Measurements from ENCODE around the gene SMURF1. TPM values are rescaled to one million over a fixed set of nuclear protein-coding genes. Genes with fewer than 3 reads are reported as not detected.
A peak's percentile ranks its signal among the peaks of the same experiment; 100 is the strongest.
"Not testable (repeated sequence)": the region's sequence is repeated elsewhere in the genome, so short reads cannot be mapped to it uniquely, and the experiment has no call there.

The SMURF1 gene
- polyA plus RNA-seq, 4 donors, result 6.3 to 14.8 (median 8.5) TPM

DNA sequence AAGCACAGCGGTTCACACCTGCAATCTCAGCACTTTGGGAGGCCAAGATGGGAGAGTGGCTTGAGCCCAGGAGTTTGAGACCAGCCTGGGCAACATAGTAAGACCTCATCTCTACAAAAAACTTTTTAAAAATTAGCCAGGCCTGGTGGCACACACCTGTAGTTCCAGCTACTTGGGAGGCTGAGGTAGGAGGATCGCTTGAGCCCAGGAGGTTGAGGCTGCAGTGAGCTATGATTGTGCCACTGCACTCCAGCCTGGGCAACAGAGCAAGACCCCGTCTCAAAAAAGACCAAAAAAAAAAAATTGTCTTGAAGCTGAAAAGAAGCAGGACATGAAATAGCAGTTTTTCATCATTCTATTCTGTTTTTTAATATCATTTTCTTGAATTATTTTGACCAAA is 99.0 kb downstream of the SMURF1 start:
- H3K4me3 ChIP-seq (ENCODE audit: low read depth in 1 of 3, low read length in 3 of 3); H3K27me3 ChIP-seq (ENCODE audit: control insufficient read depth in 3 of 3, insufficient read depth in 3 of 3, low read length in 3 of 3); H3K27ac ChIP-seq (ENCODE audit: low read depth in 1 of 3, low read length in 2 of 3); FAIRE-seq; H3K4me1 ChIP-seq (ENCODE audit: control insufficient read depth in 3 of 3, insufficient read depth in 2 of 3, low read depth in 1 of 3, low read length in 2 of 3); DNase-seq; H3K9me3 ChIP-seq (ENCODE audit: control insufficient read depth in 2 of 2, insufficient read depth in 1 of 2, low read depth in 1 of 2, low read length in 1 of 2): not testable (repeated sequence)
- peaks cover 8 to 60% (median 22%) of the 10 kb centered on the region in 3 donors for H3K36me3 ChIP-seq (ENCODE audit: control insufficient read depth in 3 of 3, insufficient read depth in 2 of 3, low read depth in 1 of 3, low read length in 3 of 3)
- 91 to 94% (median 94%) methylated on average over 3 of the region's 3 CpGs for WGBS, 3 donors

GRCh38 chr7:99042957-99043356 is 101.0 kb downstream of the SMURF1 start:
- 70 to 90% (median 85%) methylated on average over 5 of the region's 5 CpGs for WGBS, 3 donors
- Histone ChIP-seq H3K4me1 (ENCODE audit: control insufficient read depth in 3 of 3, insufficient read depth in 2 of 3, low read depth in 1 of 3, low read length in 2 of 3) (peaks cover 0 to 8% (median 3%) of the 10 kb centered on the region in 3 donors), H3K9me3 (ENCODE audit: control insufficient read depth in 2 of 2, insufficient read depth in 1 of 2, low read depth in 1 of 2, low read length in 1 of 2) (no peaks in the 10 kb centered on the region), H3K36me3 (ENCODE audit: control insufficient read depth in 3 of 3, insufficient read depth in 2 of 3, low read depth in 1 of 3, low read length in 3 of 3) (peaks cover 8 to 71% (median 20%) of the 10 kb centered on the region in 3 donors), H3K27me3 (ENCODE audit: control insufficient read depth in 3 of 3, insufficient read depth in 3 of 3, low read length in 3 of 3) (no peaks in the 10 kb centered on the region), H3K4me3 (ENCODE audit: low read depth in 1 of 3, low read length in 3 of 3) (no peak overlapping the region), H3K27ac (ENCODE audit: low read depth in 1 of 3, low read length in 2 of 3) (no peak overlapping the region)
- no peak for DNase-seq
- FAIRE-seq, result no peak

GRCh38 chr7:99041526-99041925 is 102.4 kb downstream of the SMURF1 start:
- peaks cover 0 to 8% (median 3%) of the 10 kb centered on the region in 3 donors for H3K4me1 ChIP-seq (ENCODE audit: control insufficient read depth in 3 of 3, insufficient read depth in 2 of 3, low read depth in 1 of 3, low read length in 2 of 3)
- DNase-seq, result peak; percentile 68 to 76
- peak overlapping the region in 2 of 3 donors; percentile 12 to 36 for H3K27ac ChIP-seq (ENCODE audit: low read depth in 1 of 3, low read length in 2 of 3)
- H3K9me3 ChIP-seq (ENCODE audit: control insufficient read depth in 2 of 2, insufficient read depth in 1 of 2, low read depth in 1 of 2, low read length in 1 of 2), result no peaks in the 10 kb centered on the region
- no peaks in the 10 kb centered on the region for H3K27me3 ChIP-seq (ENCODE audit: control insufficient read depth in 3 of 3, insufficient read depth in 3 of 3, low read length in 3 of 3)
- peaks cover 14 to 73% (median 18%) of the 10 kb centered on the region in 3 donors for H3K36me3 ChIP-seq (ENCODE audit: control insufficient read depth in 3 of 3, insufficient read depth in 2 of 3, low read depth in 1 of 3, low read length in 3 of 3)
- H3K4me3 ChIP-seq (ENCODE audit: low read depth in 1 of 3, low read length in 3 of 3), result no peak overlapping the region
- no peak for FAIRE-seq
- 43 to 61% (median 58%) methylated on average over 11 of the region's 11 CpGs for WGBS, 3 donors

DNA sequence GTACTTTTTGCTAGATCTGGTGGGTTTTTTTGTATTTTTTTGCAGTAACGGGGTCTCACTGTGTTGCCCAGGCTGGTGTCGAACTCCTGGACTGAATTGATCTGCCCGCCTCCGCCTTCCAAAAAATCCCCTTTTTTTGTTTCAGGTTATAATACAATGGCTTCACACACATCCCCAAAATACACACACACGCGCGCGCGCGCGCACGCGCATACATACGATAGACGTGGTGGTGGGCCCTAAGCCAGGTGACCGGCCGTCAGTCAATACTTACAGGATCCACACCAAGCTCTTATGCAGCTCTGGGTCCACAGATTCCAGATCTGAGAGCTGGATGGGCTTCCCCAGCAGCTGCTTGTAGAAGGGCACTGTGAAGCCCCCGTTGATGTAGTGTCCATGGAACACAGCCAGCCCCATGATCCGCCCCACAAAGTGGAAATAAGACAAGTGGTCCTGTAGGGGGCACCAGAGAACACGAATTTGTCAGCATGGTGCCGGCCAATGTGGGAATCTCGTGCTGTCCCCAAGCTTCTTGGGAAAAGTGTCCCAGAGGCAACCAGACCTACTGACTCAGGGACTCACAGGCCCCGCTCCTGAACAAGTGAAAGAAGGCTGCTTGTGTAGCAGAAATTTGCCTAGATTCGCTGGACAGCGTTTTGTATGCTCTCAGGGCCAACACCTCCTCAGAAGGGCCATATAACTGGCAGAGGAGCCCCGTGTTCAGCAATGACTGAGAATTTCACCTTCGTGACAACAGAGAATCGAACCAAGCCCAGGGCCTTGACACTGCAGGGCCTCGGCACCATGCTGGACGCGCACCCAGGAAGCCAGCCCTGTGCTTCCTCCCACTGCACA is 103.6 kb downstream of the SMURF1 start:
- Histone ChIP-seq H3K4me3 (ENCODE audit: low read depth in 1 of 3, low read length in 3 of 3) (no peak overlapping the region), H3K4me1 (ENCODE audit: control insufficient read depth in 3 of 3, insufficient read depth in 2 of 3, low read depth in 1 of 3, low read length in 2 of 3) (peaks cover 0 to 8% (median 3%) of the 10 kb centered on the region in 3 donors), H3K27me3 (ENCODE audit: control insufficient read depth in 3 of 3, insufficient read depth in 3 of 3, low read length in 3 of 3) (no peaks in the 10 kb centered on the region), H3K9me3 (ENCODE audit: control insufficient read depth in 2 of 2, insufficient read depth in 1 of 2, low read depth in 1 of 2, low read length in 1 of 2) (no peaks in the 10 kb centered on the region), H3K27ac (ENCODE audit: low read depth in 1 of 3, low read length in 2 of 3) (peak overlapping the region in 1 of 3 donors; percentile 12), H3K36me3 (ENCODE audit: control insufficient read depth in 3 of 3, insufficient read depth in 2 of 3, low read depth in 1 of 3, low read length in 3 of 3) (peaks cover 17 to 80% (median 20%) of the 10 kb centered on the region in 3 donors)
- WGBS, 3 donors, result 65 to 71% (median 68%) methylated on average over 31 of the region's 31 CpGs
- DNase-seq (peak; percentile 88 to 91), FAIRE-seq (no peak)

GRCh38 chr7:99039384-99039891 is 104.5 kb downstream of the SMURF1 start:
- peaks cover 0 to 8% (median 3%) of the 10 kb centered on the region in 3 donors for H3K4me1 ChIP-seq (ENCODE audit: control insufficient read depth in 3 of 3, insufficient read depth in 2 of 3, low read depth in 1 of 3, low read length in 2 of 3)
- FAIRE-seq (no peak), DNase-seq (peak; percentile 17)
- no peaks in the 10 kb centered on the region for H3K27me3 ChIP-seq (ENCODE audit: control insufficient read depth in 3 of 3, insufficient read depth in 3 of 3, low read length in 3 of 3)
- WGBS, 3 donors, result 51 to 74% (median 66%) methylated on average over 8 of the region's 8 CpGs
- no peak overlapping the region for H3K4me3 ChIP-seq (ENCODE audit: low read depth in 1 of 3, low read length in 3 of 3)
- no peak overlapping the region for H3K27ac ChIP-seq (ENCODE audit: low read depth in 1 of 3, low read length in 2 of 3)
- no peaks in the 10 kb centered on the region for H3K9me3 ChIP-seq (ENCODE audit: control insufficient read depth in 2 of 2, insufficient read depth in 1 of 2, low read depth in 1 of 2, low read length in 1 of 2)
- H3K36me3 ChIP-seq (ENCODE audit: control insufficient read depth in 3 of 3, insufficient read depth in 2 of 3, low read depth in 1 of 3, low read length in 3 of 3), result peaks cover 19 to 82% (median 25%) of the 10 kb centered on the region in 3 donors

DNA sequence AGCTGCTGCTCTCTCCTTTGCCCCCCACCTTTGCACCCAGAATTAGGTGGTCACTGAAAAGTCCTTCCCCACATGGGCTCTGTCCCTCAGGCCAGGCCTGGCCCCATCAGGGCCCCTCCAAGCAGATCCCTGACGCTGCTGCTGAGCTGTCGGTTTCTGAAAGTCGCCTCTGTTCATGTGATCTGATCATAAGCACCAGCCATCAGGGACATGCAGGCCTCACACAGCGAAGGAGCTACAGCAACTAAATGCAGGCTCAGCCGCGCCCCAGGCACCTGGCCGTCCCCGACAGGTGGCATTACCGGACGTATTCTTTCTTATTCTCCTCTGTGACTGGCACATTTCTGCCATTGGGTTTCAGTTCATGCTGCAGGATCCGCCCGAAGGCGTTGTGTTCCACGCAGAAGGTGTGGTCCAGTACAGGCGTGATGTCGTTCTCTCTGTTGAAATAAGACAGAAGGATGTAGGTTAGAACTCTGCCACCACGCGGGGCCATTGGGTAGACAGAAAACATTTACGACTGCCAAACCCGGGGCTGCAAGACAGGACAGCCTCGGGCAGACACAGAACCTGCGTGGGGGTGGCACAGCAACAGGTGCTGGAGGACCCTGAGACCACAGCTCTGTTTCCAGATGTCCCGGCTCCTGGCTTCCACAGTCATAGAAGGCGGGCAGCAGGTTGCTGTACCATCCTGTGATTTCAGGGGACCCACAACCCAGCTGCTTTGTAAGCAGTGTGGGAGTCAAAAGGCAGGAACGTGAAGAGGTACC is 105.6 kb downstream of the SMURF1 start:
- no peak for FAIRE-seq
- no peak for DNase-seq
- Histone ChIP-seq H3K4me3 (ENCODE audit: low read depth in 1 of 3, low read length in 3 of 3) (no peak overlapping the region), H3K27me3 (ENCODE audit: control insufficient read depth in 3 of 3, insufficient read depth in 3 of 3, low read length in 3 of 3) (no peaks in the 10 kb centered on the region), H3K4me1 (ENCODE audit: control insufficient read depth in 3 of 3, insufficient read depth in 2 of 3, low read depth in 1 of 3, low read length in 2 of 3) (peaks cover 0 to 8% (median 3%) of the 10 kb centered on the region in 3 donors), H3K36me3 (ENCODE audit: control insufficient read depth in 3 of 3, insufficient read depth in 2 of 3, low read depth in 1 of 3, low read length in 3 of 3) (peaks cover 17 to 87% (median 30%) of the 10 kb centered on the region in 3 donors), H3K27ac (ENCODE audit: low read depth in 1 of 3, low read length in 2 of 3) (no peak overlapping the region), H3K9me3 (ENCODE audit: control insufficient read depth in 2 of 2, insufficient read depth in 1 of 2, low read depth in 1 of 2, low read length in 1 of 2) (no peaks in the 10 kb centered on the region)
- WGBS, 3 donors, result 91 to 93% (median 91%) methylated on average over 25 of the region's 25 CpGs

GRCh38 chr7:99037327-99037940 is 106.5 kb downstream of the SMURF1 start:
- WGBS, 3 donors, result 95 to 96% (median 96%) methylated on average over 16 of the region's 16 CpGs

More at GRCh38 chr7:99037327-99037940, 106.5 kb downstream of the SMURF1 start:
- H3K27ac ChIP-seq (ENCODE audit: low read depth in 1 of 3, low read length in 2 of 3), result no peak overlapping the region
- H3K4me3 ChIP-seq (ENCODE audit: low read depth in 1 of 3, low read length in 3 of 3), result no peak overlapping the region
- peaks cover 17 to 95% (median 30%) of the 10 kb centered on the region in 3 donors for H3K36me3 ChIP-seq (ENCODE audit: control insufficient read depth in 3 of 3, insufficient read depth in 2 of 3, low read depth in 1 of 3, low read length in 3 of 3)
- no peaks in the 10 kb centered on the region for H3K27me3 ChIP-seq (ENCODE audit: control insufficient read depth in 3 of 3, insufficient read depth in 3 of 3, low read length in 3 of 3)
- H3K9me3 ChIP-seq (ENCODE audit: control insufficient read depth in 2 of 2, insufficient read depth in 1 of 2, low read depth in 1 of 2, low read length in 1 of 2), result no peaks in the 10 kb centered on the region
- H3K4me1 ChIP-seq (ENCODE audit: control insufficient read depth in 3 of 3, insufficient read depth in 2 of 3, low read depth in 1 of 3, low read length in 2 of 3), result peaks cover 0 to 8% (median 3%) of the 10 kb centered on the region in 3 donors
- DNase-seq, result no peak
- FAIRE-seq, result no peak
